ENCODE results near the gene HDGF.
A peak's percentile ranks its signal among the peaks of the same experiment; 100 is the strongest.

Gene HDGF

GRCh38 chr1:156750191-156750672 is 1.2 kb downstream of the HDGF start:
- peak overlapping the region; percentile 88 for H3K4me3 ChIP-seq (ENCODE audit: low read depth, low read length)
- TF ChIP-seq, protein P1, sequence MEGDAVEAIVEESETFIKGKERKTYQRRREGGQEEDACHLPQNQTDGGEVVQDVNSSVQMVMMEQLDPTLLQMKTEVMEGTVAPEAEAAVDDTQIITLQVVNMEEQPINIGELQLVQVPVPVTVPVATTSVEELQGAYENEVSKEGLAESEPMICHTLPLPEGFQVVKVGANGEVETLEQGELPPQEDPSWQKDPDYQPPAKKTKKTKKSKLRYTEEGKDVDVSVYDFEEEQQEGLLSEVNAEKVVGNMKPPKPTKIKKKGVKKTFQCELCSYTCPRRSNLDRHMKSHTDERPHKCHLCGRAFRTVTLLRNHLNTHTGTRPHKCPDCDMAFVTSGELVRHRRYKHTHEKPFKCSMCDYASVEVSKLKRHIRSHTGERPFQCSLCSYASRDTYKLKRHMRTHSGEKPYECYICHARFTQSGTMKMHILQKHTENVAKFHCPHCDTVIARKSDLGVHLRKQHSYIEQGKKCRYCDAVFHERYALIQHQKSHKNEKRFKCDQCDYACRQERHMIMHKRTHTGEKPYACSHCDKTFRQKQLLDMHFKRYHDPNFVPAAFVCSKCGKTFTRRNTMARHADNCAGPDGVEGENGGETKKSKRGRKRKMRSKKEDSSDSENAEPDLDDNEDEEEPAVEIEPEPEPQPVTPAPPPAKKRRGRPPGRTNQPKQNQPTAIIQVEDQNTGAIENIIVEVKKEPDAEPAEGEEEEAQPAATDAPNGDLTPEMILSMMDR (IDR thresholded peaks at IDR 0.05; ENCODE audit: low read depth, low read length), result no peak

DNA sequence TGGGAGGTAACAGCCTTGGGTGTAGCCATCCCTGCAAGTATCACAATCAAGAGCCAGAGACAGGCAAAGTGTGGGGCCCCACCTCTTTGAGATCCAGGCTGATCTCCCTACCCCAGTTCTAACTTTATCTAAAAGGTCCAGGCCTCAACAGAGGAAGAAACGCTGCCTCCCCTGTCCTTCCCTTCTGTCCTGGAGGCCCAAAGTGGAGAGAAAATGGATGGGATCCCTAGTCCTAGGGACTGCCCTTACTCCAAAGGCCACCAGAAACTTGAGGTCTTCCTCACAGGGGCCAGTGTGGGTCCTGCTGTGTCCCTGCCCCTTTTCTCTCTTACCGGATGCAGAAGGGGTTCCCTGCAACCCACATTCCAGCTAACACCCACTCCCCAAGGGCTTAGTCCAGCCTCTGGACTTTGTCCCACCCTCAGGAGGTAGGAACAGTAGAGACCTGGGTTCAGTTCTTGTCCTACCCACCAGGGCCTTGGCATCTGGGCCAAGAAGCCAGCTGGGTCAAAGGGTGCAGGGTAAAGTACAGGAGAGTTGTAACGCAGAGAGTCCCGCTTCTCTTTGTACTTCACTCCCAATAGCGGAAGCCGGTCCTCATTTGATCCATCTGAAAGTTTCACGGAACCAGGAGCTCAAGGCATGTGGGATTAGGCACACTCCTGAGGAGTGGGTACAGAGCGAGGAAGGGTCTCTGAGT is 1.9 kb downstream of the HDGF start:
- TF ChIP-seq, protein P1 (IDR thresholded peaks at IDR 0.05; ENCODE audit: low read depth, low read length), result no peak
- peak overlapping the region; percentile 88 for H3K4me3 ChIP-seq (ENCODE audit: low read depth, low read length)

GRCh38 chr1:156748670-156749418 is 2.6 kb downstream of the HDGF start:
- H3K4me3 ChIP-seq (ENCODE audit: low read depth, low read length), result peak overlapping the region; percentile 88
- TF ChIP-seq, protein P1 (IDR thresholded peaks at IDR 0.05; ENCODE audit: low read depth, low read length), result no peak

DNA sequence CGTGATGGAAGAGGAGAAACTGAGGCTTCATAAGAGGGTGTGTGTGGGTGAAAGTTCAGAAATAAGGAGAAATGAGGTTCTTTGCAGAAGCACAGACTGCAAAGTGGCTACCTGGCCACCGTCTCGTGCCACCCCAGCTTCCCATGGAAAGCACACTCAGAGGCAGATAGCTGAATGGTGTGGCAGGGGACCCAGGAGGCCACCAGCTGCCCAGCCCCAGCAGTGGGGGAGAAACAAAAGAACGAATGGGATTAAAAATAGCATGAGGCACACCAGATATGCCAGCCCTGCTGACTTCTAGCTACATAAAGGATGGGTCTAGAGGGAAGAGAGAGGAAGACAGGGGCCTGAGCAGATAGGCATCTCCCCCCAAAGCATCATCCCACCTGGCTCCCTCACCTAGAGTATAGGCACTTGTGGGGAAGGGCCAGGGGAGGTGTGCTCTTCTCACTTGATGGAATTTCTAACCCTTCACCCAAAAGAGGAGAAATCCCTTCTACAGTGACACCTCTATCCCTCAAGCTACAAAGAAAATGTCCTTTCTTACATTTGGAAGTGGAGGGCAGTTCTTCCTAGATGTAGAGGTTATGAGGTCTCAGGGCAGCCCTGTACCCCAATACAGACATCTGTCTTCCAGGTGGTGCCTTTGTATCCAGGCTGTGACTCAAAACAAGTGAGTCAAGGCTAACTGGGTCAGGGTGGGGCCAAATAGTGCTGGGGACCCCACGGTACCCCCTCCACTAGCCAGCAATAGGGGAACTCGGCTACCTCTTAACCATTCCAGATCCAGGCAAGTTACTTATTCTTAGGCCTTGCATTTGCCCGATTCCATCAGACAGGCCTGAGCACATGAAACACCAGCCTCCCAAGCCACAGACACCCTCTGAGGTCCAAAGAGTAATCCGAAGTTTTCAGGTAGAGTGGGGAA is 3.5 kb downstream of the HDGF start:
- H3K4me3 ChIP-seq (ENCODE audit: low read depth, low read length), result peak overlapping the region; percentile 88
- TF ChIP-seq, protein P1 (IDR thresholded peaks at IDR 0.05; ENCODE audit: low read depth, low read length), result no peak

DNA sequence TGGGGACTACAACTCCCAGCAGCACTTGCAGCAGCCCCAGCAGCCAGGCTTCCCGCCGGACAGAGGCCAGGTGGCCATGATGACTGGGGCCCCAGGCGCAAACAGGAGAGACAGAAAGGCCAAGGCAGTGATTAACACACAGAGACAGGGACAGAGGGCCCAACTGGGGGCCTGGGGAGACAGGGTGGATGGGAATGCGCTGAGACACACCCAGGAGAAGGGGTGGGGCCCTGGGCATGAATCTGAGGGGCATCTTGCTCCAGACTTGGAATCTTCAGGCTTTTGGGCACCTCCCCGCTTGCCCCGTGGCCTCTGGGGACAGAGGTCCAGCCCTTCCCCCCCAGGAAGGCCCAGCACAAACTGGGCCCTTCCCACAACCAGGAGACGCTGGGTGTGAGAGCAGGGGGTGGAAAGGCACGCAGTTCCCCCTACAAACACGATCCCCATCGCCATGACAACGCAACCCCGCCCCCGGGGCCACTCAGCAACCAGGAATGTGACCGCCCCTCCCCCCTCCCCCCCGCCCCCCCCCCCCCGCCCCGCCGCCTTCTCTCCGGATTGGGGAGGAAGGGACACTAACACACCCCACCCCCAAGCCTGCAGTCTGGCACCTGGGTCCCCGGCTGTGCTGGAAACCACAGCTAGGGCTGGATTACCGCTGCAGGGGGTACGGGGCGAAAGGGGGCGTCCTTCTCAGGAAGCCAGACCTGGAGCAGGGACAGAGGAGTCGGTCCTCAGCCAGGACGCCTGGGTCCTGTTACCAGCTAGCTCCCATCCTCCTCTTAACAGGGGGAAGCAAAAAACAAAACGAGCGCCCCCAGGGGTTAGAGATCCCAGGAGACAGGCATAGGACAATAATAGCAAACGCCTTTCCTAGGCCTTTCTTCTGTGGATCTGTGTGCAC is 4.5 kb downstream of the HDGF start:
- TF ChIP-seq, protein P1 (IDR thresholded peaks at IDR 0.05; ENCODE audit: low read depth, low read length), result peak; percentile 29; the same call in 1 of the 2 replicates
- peak overlapping the region; percentile 63 for H3K4me3 ChIP-seq (ENCODE audit: low read depth, low read length)

- TF ChIP-seq, protein P1 (IDR thresholded peaks at IDR 0.05; ENCODE audit: low read depth, low read length), result no peak
- peak overlapping the region; percentile 63 for H3K4me3 ChIP-seq (ENCODE audit: low read depth, low read length)
These were observed 5.1 kb downstream of the HDGF start for GRCh38 chr1:156746406-156746727.

Measured in WI38 (cell line).